ENCODE measurements around the gene PPARA. TPM values are rescaled to one million over a fixed set of nuclear protein-coding genes. Genes with fewer than 3 reads are reported as not detected.

PPARA gene
- polyA plus RNA-seq, 1 donor from 2014 or later, result 0.43 TPM

GRCh38 chr22:46132830-46133587 lies 17.3 kb upstream of the PPARA start (continued):
- TF ChIP-seq CTCF (IDR thresholded peaks at IDR 0.05; ENCODE audit: poor library complexity, severe bottlenecking), result no peak

GRCh38 chr22:46133588-46133855 lies 16.8 kb upstream of the PPARA start:
- no peak for TF ChIP-seq SMC3 (conservative IDR thresholded peaks at IDR 0.05; ENCODE audit: poor library complexity)
- TF ChIP-seq EZH2 (IDR thresholded peaks at IDR 0.05; ENCODE audit: borderline replicate concordance, insufficient read depth, low read length, poor library complexity, severe bottlenecking), result no peak
- TF ChIP-seq REST (IDR thresholded peaks at IDR 0.05; ENCODE audit: borderline replicate concordance), result no peak
- TF ChIP-seq POLR2AphosphoS5 (IDR thresholded peaks at IDR 0.05), result no peak
- no peak for TF ChIP-seq CTCF (IDR thresholded peaks at IDR 0.05; ENCODE audit: poor library complexity, severe bottlenecking)
- TF ChIP-seq EP300 (conservative IDR thresholded peaks at IDR 0.05; ENCODE audit: poor library complexity, severe bottlenecking), result no peak
- TF ChIP-seq MXI1 (conservative IDR thresholded peaks at IDR 0.05; ENCODE audit: poor library complexity, severe bottlenecking), result no peak
- TF ChIP-seq RAD21 (conservative IDR thresholded peaks at IDR 0.05), result no peak
- no peak for TF ChIP-seq TAF1 (IDR thresholded peaks at IDR 0.05; ENCODE audit: low read depth)
- Histone ChIP-seq H4K20me1 (ENCODE audit: insufficient read depth) (no peaks in the 10 kb centered on the region), H3K36me3 (ENCODE audit: insufficient read depth, low read length) (no peaks in the 10 kb centered on the region), H3K9me2 (ENCODE audit: insufficient read depth, low read length) (no peaks in the 10 kb centered on the region), H2AFZ (ENCODE audit: low read depth, low read length) (no peak overlapping the region), H3K9ac (ENCODE audit: low read length) (no peak overlapping the region), H3K27ac (ENCODE audit: low read length) (no peak overlapping the region), H3F3A (ENCODE audit: insufficient read depth, low read length, poor library complexity, severe bottlenecking) (no peaks in the 10 kb centered on the region), H3K9me3 (ENCODE audit: low read length) (no peaks in the 10 kb centered on the region), H3K27me3 (ENCODE audit: insufficient read depth, low read depth, low read length) (no peaks in the 10 kb centered on the region), H3K4me3 (ENCODE audit: low read length) (no peak overlapping the region), H3K4me2 (ENCODE audit: low read length) (no peak overlapping the region), H3K79me2 (replicated peaks; ENCODE audit: insufficient read depth, low read length) (no peaks in the 10 kb centered on the region)
